ENCODE results near the gene CDNF.

DNA sequence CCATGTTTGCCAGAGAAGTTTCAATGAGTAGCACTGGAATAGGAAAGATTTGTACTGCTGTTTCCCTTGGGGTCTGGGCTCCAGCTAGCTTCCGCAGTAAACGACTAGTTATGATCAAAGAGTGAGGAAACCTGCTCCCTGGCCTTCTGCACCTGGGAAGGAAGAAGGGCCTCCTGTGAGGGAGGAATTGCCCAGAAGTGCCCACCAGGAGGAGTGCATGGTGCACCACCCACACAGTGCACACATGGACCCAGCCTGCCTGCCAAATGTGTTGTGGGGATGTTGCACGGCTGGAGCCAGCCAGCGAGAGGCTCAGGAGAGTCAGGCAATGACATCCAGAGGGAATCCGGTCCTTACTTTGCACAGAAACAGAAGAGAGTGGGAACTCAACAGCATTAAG lies 36.1 kb downstream of the CDNF start:
- TF ChIP-seq, protein P1, sequence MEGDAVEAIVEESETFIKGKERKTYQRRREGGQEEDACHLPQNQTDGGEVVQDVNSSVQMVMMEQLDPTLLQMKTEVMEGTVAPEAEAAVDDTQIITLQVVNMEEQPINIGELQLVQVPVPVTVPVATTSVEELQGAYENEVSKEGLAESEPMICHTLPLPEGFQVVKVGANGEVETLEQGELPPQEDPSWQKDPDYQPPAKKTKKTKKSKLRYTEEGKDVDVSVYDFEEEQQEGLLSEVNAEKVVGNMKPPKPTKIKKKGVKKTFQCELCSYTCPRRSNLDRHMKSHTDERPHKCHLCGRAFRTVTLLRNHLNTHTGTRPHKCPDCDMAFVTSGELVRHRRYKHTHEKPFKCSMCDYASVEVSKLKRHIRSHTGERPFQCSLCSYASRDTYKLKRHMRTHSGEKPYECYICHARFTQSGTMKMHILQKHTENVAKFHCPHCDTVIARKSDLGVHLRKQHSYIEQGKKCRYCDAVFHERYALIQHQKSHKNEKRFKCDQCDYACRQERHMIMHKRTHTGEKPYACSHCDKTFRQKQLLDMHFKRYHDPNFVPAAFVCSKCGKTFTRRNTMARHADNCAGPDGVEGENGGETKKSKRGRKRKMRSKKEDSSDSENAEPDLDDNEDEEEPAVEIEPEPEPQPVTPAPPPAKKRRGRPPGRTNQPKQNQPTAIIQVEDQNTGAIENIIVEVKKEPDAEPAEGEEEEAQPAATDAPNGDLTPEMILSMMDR (IDR thresholded peaks at IDR 0.05): no peak
- TF ChIP-seq POLR2A (IDR thresholded peaks at IDR 0.05) (no peak), POLR2AphosphoS5 (IDR thresholded peaks at IDR 0.05) (no peak)
